Stimulated activated CD4-positive, alpha-beta T cell treated with anti-CD3 and anti-CD28 coated beads, Interleukin-15, amount 100 ng/mL, for 1 hour (primary cell): ENCODE results near the gene DPP6.

Experiments used
- DNase-seq, 2 donors: peaks; one replicate each; pipeline ENCODE4 v3.0.0-alpha.2; 2020; ENCODE audit warnings: low read depth in 1 of 2, low spot score in 1 of 2

Gene DPP6

GRCh38 chr7:154441811-154442210 lies 389.6 kb downstream of the DPP6 start:
- no peak for DNase-seq

- DNase-seq, result no peak
These were observed 390.7 kb downstream of the DPP6 start for GRCh38 chr7:154442939-154443338.

- no peak for DNase-seq
These were observed 398.3 kb downstream of the DPP6 start for GRCh38 chr7:154450451-154450850.

GRCh38 chr7:154451480-154452457 lies 399.6 kb downstream of the DPP6 start:
- no peak for DNase-seq

- no peak for DNase-seq
These were observed 411.6 kb downstream of the DPP6 start for GRCh38 chr7:154463794-154464193.

GRCh38 chr7:154469652-154470051 lies 417.5 kb downstream of the DPP6 start:
- no peak for DNase-seq

GRCh38 chr7:154472343-154472742 lies 420.1 kb downstream of the DPP6 start:
- no peak for DNase-seq

GRCh38 chr7:154473360-154473759 lies 421.2 kb downstream of the DPP6 start:
- DNase-seq, result no peak

- no peak for DNase-seq
These were observed 422.8 kb downstream of the DPP6 start for GRCh38 chr7:154474903-154475520.

GRCh38 chr7:154475864-154476263 lies 423.7 kb downstream of the DPP6 start:
- no peak for DNase-seq

- no peak for DNase-seq
These were observed 428.6 kb downstream of the DPP6 start for GRCh38 chr7:154480817-154481216.

GRCh38 chr7:154482863-154483262 lies 430.7 kb downstream of the DPP6 start:
- no peak for DNase-seq

GRCh38 chr7:154484406-154484805 lies 432.2 kb downstream of the DPP6 start:
- DNase-seq, result no peak

- no peak for DNase-seq
These were observed 432.7 kb downstream of the DPP6 start for GRCh38 chr7:154484943-154485342.

GRCh38 chr7:154489897-154490296 lies 437.7 kb downstream of the DPP6 start:
- no peak for DNase-seq

GRCh38 chr7:154493594-154493993 lies 441.4 kb downstream of the DPP6 start:
- DNase-seq, result no peak

GRCh38 chr7:154497751-154498150 lies 445.6 kb downstream of the DPP6 start:
- DNase-seq, result no peak

- DNase-seq, result no peak
These were observed 451.9 kb downstream of the DPP6 start for GRCh38 chr7:154503962-154504550.

GRCh38 chr7:154504918-154505317 lies 452.7 kb downstream of the DPP6 start:
- DNase-seq, result no peak

- DNase-seq, result no peak
These were observed 453.2 kb downstream of the DPP6 start for GRCh38 chr7:154505362-154505761.

GRCh38 chr7:154509192-154509591 lies 457.0 kb downstream of the DPP6 start:
- no peak for DNase-seq
